ENCODE measurements around the gene BORA.

DNA sequence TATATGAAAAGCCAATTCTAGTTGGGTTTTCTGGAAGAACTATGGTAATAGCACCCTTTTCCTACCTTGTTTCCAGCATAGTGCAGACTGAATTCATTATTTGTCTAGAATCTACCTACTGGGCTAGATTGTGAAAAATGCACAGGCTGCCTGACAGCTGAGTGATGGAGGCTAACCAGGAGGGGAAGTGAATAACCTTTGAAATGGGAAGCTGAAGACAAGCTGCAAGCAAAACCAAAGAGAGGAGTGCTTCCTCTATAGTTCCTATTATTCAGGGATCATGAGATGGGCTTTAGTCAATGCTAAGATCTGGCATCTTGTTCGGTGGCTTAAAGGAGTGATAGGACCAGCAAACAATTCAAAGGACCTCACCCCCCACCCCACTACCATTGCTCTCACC is 27.2 kb upstream of the BORA start:
- TF ChIP-seq, protein P1, sequence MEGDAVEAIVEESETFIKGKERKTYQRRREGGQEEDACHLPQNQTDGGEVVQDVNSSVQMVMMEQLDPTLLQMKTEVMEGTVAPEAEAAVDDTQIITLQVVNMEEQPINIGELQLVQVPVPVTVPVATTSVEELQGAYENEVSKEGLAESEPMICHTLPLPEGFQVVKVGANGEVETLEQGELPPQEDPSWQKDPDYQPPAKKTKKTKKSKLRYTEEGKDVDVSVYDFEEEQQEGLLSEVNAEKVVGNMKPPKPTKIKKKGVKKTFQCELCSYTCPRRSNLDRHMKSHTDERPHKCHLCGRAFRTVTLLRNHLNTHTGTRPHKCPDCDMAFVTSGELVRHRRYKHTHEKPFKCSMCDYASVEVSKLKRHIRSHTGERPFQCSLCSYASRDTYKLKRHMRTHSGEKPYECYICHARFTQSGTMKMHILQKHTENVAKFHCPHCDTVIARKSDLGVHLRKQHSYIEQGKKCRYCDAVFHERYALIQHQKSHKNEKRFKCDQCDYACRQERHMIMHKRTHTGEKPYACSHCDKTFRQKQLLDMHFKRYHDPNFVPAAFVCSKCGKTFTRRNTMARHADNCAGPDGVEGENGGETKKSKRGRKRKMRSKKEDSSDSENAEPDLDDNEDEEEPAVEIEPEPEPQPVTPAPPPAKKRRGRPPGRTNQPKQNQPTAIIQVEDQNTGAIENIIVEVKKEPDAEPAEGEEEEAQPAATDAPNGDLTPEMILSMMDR (IDR thresholded peaks at IDR 0.05; ENCODE audit: insufficient read depth, low read length) = no peak
- TF ChIP-seq REST (IDR thresholded peaks at IDR 0.05; ENCODE audit: insufficient replicate concordance, low read depth) = no peak
- TF ChIP-seq POLR2AphosphoS5 (IDR thresholded peaks at IDR 0.05; ENCODE audit: low read depth) = no peak
- TF ChIP-seq GABPA (IDR thresholded peaks at IDR 0.05; ENCODE audit: low read depth) = no peak
- TF ChIP-seq SPI1 (IDR thresholded peaks at IDR 0.05; ENCODE audit: borderline replicate concordance, low read depth) = peak; percentile 84
